ENCODE measurements around the gene DDAH2.

The DDAH2 gene

DNA sequence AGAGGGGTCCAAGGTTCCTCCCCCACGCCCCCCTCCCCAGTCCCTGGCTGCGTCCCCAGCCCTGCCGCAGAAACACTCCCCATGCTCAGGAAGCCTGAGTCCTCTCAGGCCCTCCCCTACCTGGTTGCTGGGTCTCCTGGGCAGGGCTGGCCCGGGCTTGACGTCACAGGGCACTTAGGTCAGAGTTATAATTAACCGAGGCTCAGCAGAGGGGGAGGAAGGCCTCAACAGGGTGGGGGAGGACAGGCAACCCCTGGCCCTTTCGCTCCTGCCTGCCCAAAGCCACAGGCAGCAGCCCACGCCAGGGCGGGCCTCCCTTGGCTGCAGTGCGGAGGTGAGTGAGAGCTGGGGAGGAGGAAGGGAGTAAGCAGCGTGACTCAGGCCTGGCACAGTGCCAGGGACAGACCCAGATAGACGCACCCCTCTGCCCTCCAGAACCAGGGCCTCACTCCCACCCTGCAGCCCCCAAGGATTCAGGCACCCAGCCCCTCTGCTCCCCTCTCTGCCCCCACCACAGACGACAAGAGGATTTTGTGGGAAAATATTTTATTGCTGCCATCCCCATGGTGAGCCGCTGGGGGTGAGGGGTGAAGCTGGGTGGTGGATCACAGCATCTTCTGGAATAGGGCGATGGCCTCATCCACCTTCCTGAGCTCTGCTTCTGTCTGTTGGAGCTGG lies 48.0 kb upstream of the DDAH2 start, which contains the start of gene VWA7 (continued):
- TF ChIP-seq, protein P1, sequence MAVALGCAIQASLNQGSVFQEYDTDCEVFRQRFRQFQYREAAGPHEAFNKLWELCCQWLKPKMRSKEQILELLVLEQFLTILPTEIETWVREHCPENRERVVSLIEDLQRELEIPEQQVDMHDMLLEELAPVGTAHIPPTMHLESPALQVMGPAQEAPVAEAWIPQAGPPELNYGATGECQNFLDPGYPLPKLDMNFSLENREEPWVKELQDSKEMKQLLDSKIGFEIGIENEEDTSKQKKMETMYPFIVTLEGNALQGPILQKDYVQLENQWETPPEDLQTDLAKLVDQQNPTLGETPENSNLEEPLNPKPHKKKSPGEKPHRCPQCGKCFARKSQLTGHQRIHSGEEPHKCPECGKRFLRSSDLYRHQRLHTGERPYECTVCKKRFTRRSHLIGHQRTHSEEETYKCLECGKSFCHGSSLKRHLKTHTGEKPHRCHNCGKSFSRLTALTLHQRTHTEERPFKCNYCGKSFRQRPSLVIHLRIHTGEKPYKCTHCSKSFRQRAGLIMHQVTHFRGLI (tag by site-specific recombination; IDR thresholded peaks at IDR 0.05): 0 out of 2 replicates have a peak, but pooled peaks have one; percentile 46
- TF ChIP-seq ZNF341 (tag by site-specific recombination; IDR thresholded peaks at IDR 0.05; ENCODE audit: low read depth) (peak; percentile 63), ZNF626 (tag by site-specific recombination; IDR thresholded peaks at IDR 0.05) (no peak), ZNF23 (tag by site-specific recombination; IDR thresholded peaks at IDR 0.05; ENCODE audit: borderline replicate concordance) (no peak), ZNF24 (tag by site-specific recombination; IDR thresholded peaks at IDR 0.05) (peak; percentile 92), ZXDB (tag by site-specific recombination; IDR thresholded peaks at IDR 0.05) (peak; percentile 77), ZNF175 (tag by site-specific recombination; IDR thresholded peaks at IDR 0.05) (no peak), GLI2 (tag by site-specific recombination; IDR thresholded peaks at IDR 0.05; ENCODE audit: borderline replicate concordance, low read depth) (no peak), SETDB1 (IDR thresholded peaks at IDR 0.05; ENCODE audit: insufficient read length, low read length) (no peak), ZNF677 (tag by site-specific recombination; IDR thresholded peaks at IDR 0.05) (peak; percentile 92), MYNN (tag by site-specific recombination; IDR thresholded peaks at IDR 0.05; ENCODE audit: borderline replicate concordance) (0 out of 2 replicates have a peak, but pooled peaks have one; percentile 13), SALL2 (tag by site-specific recombination; IDR thresholded peaks at IDR 0.05; ENCODE audit: borderline replicate concordance) (peak; percentile 80; the same call in 1 of the 2 replicates), PRDM1 (tag by site-specific recombination; IDR thresholded peaks at IDR 0.05) (peak; percentile 90), ZFHX2 (tag by site-specific recombination; conservative IDR thresholded peaks at IDR 0.05) (peak; percentile 99), ZNF311 (tag by site-specific recombination; IDR thresholded peaks at IDR 0.05; ENCODE audit: borderline replicate concordance) (peak; percentile 90), ZNF791 (tag by site-specific recombination; IDR thresholded peaks at IDR 0.05) (no peak), TRIM28 (IDR thresholded peaks at IDR 0.05; ENCODE audit: borderline replicate concordance, low read length) (no peak), ZSCAN30 (tag by site-specific recombination; IDR thresholded peaks at IDR 0.05) (peak; percentile 87), ZNF350 (tag by site-specific recombination; IDR thresholded peaks at IDR 0.05) (no peak), ZNF600 (tag by site-specific recombination; IDR thresholded peaks at IDR 0.05) (peak; percentile 93), SP3 (tag by site-specific recombination; IDR thresholded peaks at IDR 0.05) (peak; percentile 74), ZNF146 (tag by site-specific recombination; IDR thresholded peaks at IDR 0.05) (peak; percentile 26; the same call in 1 of the 2 replicates), ZNF138 (tag by site-specific recombination; IDR thresholded peaks at IDR 0.05; ENCODE audit: borderline replicate concordance) (no peak), ZNF391 (tag by site-specific recombination; IDR thresholded peaks at IDR 0.05; ENCODE audit: borderline replicate concordance, low read depth) (0 out of 2 replicates have a peak, but pooled peaks have one; percentile 20), ZNF529 (tag by site-specific recombination; IDR thresholded peaks at IDR 0.05; ENCODE audit: insufficient replicate concordance) (no peak), ZNF140 (tag by site-specific recombination; IDR thresholded peaks at IDR 0.05) (no peak), ZNF121 (tag by site-specific recombination; IDR thresholded peaks at IDR 0.05) (peak; percentile 62), ZSCAN23 (tag by site-specific recombination; IDR thresholded peaks at IDR 0.05) (peak; percentile 27), ZNF501 (tag by site-specific recombination; IDR thresholded peaks at IDR 0.05) (peak; percentile 76), IKZF3 (tag by site-specific recombination; IDR thresholded peaks at IDR 0.05) (peak; percentile 87)
- TF ChIP-seq, protein P2, sequence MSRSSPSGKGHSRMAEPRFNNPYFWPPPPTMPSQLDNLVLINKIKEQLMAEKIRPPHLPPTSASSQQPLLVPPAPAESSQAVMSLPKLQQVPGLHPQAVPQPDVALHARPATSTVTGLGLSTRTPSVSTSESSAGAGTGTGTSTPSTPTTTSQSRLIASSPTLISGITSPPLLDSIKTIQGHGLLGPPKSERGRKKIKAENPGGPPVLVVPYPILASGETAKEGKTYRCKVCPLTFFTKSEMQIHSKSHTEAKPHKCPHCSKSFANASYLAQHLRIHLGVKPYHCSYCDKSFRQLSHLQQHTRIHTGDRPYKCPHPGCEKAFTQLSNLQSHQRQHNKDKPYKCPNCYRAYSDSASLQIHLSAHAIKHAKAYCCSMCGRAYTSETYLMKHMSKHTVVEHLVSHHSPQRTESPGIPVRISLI (tag by site-specific recombination; IDR thresholded peaks at IDR 0.05): no peak
- TF ChIP-seq, protein P3, sequence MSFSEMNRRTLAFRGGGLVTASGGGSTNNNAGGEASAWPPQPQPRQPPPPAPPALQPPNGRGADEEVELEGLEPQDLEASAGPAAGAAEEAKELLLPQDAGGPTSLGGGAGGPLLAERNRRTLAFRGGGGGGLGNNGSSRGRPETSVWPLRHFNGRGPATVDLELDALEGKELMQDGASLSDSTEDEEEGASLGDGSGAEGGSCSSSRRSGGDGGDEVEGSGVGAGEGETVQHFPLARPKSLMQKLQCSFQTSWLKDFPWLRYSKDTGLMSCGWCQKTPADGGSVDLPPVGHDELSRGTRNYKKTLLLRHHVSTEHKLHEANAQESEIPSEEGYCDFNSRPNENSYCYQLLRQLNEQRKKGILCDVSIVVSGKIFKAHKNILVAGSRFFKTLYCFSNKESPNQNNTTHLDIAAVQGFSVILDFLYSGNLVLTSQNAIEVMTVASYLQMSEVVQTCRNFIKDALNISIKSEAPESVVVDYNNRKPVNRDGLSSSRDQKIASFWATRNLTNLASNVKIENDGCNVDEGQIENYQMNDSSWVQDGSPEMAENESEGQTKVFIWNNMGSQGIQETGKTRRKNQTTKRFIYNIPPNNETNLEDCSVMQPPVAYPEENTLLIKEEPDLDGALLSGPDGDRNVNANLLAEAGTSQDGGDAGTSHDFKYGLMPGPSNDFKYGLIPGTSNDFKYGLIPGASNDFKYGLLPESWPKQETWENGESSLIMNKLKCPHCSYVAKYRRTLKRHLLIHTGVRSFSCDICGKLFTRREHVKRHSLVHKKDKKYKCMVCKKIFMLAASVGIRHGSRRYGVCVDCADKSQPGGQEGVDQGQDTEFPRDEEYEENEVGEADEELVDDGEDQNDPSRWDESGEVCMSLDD (tag by site-specific recombination; IDR thresholded peaks at IDR 0.05): peak; percentile 89

Data from HEK293 (cell line).